IMR-90 (cell line): ENCODE data around the gene SRP14. TPM values are rescaled to one million over a fixed set of nuclear protein-coding genes. Genes with fewer than 3 reads are reported as not detected.

ENCODE experiments used
- ATAC-seq: fragments of 200-7000 bp; cut with Tn5 transposase; 2 replicates; pipeline ENCODE4 v1.9.1; 2020; ENCODE audit warnings: low read depth, mild to moderate bottlenecking, moderate library complexity
- BruUV-seq: library from RNA; stranded (reverse); fragments of 400-500 nt; replicated peaks from 2 replicates; lab custom pipeline; 2021; lab: Mats Ljungman, UMichigan
- CTCF ChIA-PET: fragments of 300-600 bp; formaldehyde crosslinking; extraction: SDS; loops from one replicate; lab custom pipeline; 2021; ENCODE audit warnings: antibody characterized with exemption; lab: Yijun Ruan, JAX
- POLR2A ChIA-PET: fragments of 300-600 bp; sonication (Branson Sonifier 250); formaldehyde crosslinking; loops from one replicate; lab custom pipeline; 2022; ENCODE audit warnings: antibody characterized with exemption; ENCODE audit not compliant: unreplicated experiment; lab: Charles Lee
- DNase-seq: peaks from one replicate; pipeline ENCODE4 v3.0.0; 2013
- H2AFZ ChIP-seq: replicated peaks from 2 replicates; pipeline ENCODE3; 2013; ENCODE audit warnings: low read length, mild to moderate bottlenecking; ENCODE audit not compliant: poor library complexity
- H2AK5ac ChIP-seq: 2 replicates; pipeline ENCODE4 v1.6.1; 2013; ENCODE audit warnings: low read depth, low read length, inconsistent platforms
- H2AK9ac ChIP-seq: replicated peaks from 2 replicates; pipeline ENCODE3; 2013; ENCODE audit warnings: mild to moderate bottlenecking, low read depth, low read length, moderate library complexity; ENCODE audit not compliant: poor library complexity
- H2BK120ac ChIP-seq: 2 replicates; pipeline ENCODE4 v1.6.1; 2013; ENCODE audit warnings: low read depth, low read length, inconsistent platforms
- H2BK15ac ChIP-seq: 3 replicates; pipeline ENCODE4 v1.6.1; 2013; ENCODE audit warnings: low read depth, low read length, inconsistent platforms
- H2BK20ac ChIP-seq: 2 replicates; pipeline ENCODE4 v1.6.1; 2013; ENCODE audit warnings: low read depth, mild to moderate bottlenecking, inconsistent platforms, low read length, moderate library complexity
- H2BK5ac ChIP-seq: 2 replicates; pipeline ENCODE4 v1.6.1; 2013; ENCODE audit warnings: mild to moderate bottlenecking, low read depth, low read length, inconsistent platforms; ENCODE audit not compliant: poor library complexity, severe bottlenecking
- H3K14ac ChIP-seq: replicated peaks from 2 replicates; pipeline ENCODE4 v1.6.1; 2013; ENCODE audit warnings: low read depth, low read length, inconsistent platforms
- H3K18ac ChIP-seq: 2 replicates; pipeline ENCODE4 v1.6.1; 2013; ENCODE audit warnings: low read depth, low read length, control low read depth
- H3K23ac ChIP-seq: 2 replicates; pipeline ENCODE4 v1.6.1; 2013; ENCODE audit warnings: low read depth, low read length, inconsistent platforms
- H3K27ac ChIP-seq: 2 replicates; pipeline ENCODE4 v1.5.1; 2013; ENCODE audit warnings: mild to moderate bottlenecking, control low read depth, low read length; ENCODE audit not compliant: insufficient read depth
- H3K27me3 ChIP-seq: 2 replicates; pipeline ENCODE4 v1.6.1; 2013; ENCODE audit warnings: low read length; ENCODE audit not compliant: control insufficient read depth, insufficient read depth
- H3K36me3 ChIP-seq: 2 replicates; pipeline ENCODE4 v1.6.1; 2013; ENCODE audit warnings: low read length, mixed read lengths; ENCODE audit not compliant: control insufficient read depth, insufficient read depth
- H3K4ac ChIP-seq: 2 replicates; pipeline ENCODE4 v1.6.1; 2013; ENCODE audit warnings: low read depth, low read length, inconsistent platforms
- H3K4me1 ChIP-seq: 2 replicates; pipeline ENCODE4 v1.6.1; 2013; ENCODE audit warnings: low read length, mixed read lengths; ENCODE audit not compliant: control insufficient read depth, insufficient read depth
- H3K4me2 ChIP-seq: 2 replicates; pipeline ENCODE4 v1.6.1; 2013; ENCODE audit warnings: low read depth, mild to moderate bottlenecking, control low read depth, low read length, moderate library complexity
- H3K4me3 ChIP-seq: 2 replicates; pipeline ENCODE4 v1.5.1; 2013; ENCODE audit warnings: low read depth, mild to moderate bottlenecking, control low read depth, low read length, moderate library complexity; ENCODE audit not compliant: insufficient read depth
- H3K56ac ChIP-seq: 2 replicates; pipeline ENCODE4 v1.6.1; 2013; ENCODE audit warnings: low read length, inconsistent platforms; ENCODE audit not compliant: insufficient read depth; ENCODE audit errors: extremely low read depth
- H3K79me1 ChIP-seq, 2 experiments: 2 replicates each; pipeline ENCODE4 v1.6.1; 2013; ENCODE audit warnings: low read length in 2 of 2, inconsistent platforms in 1 of 2, low read depth in 1 of 2
- H3K9ac ChIP-seq: 2 replicates; pipeline ENCODE4 v1.6.1; 2013; ENCODE audit warnings: low read depth, low read length, control low read depth
- H3K9me1 ChIP-seq: 2 replicates; pipeline ENCODE4 v1.6.1; 2013; ENCODE audit warnings: low read length, inconsistent platforms; ENCODE audit not compliant: insufficient read depth
- H3K9me3 ChIP-seq: 2 replicates; pipeline ENCODE4 v1.6.1; 2013; ENCODE audit warnings: low read length; ENCODE audit not compliant: control insufficient read depth, insufficient read depth
- H4K20me1 ChIP-seq: 2 replicates; pipeline ENCODE4 v1.6.1; 2013; ENCODE audit warnings: low read length, inconsistent platforms; ENCODE audit not compliant: insufficient read depth
- H4K5ac ChIP-seq: 2 replicates; pipeline ENCODE4 v1.6.1; 2013; ENCODE audit warnings: mild to moderate bottlenecking, low read depth, low read length, control low read depth
- H4K8ac ChIP-seq, 2 experiments: 2 replicates each; pipeline ENCODE4 v1.6.1; 2013; ENCODE audit warnings: low read depth in 2 of 2, low read length in 2 of 2, control low read depth in 1 of 2, inconsistent platforms in 1 of 2
- H4K91ac ChIP-seq: 2 replicates; pipeline ENCODE4 v1.6.1; 2013; ENCODE audit warnings: low read depth, low read length, inconsistent platforms; ENCODE audit not compliant: insufficient read depth
- BHLHE40 ChIP-seq: fragments of 150-350 bp; IDR thresholded peaks from 2 replicates; pipeline ENCODE4 v1.6.1; 2016; ENCODE audit warnings: mild to moderate bottlenecking, low read depth, low read length
- CEBPB ChIP-seq: IDR thresholded peaks from 2 replicates; pipeline ENCODE4 v1.6.1; 2012; ENCODE audit warnings: low read depth, low read length, improper control_type of control experiment
- CHD1 ChIP-seq: IDR thresholded peaks from 2 replicates; pipeline ENCODE4 v1.6.1; 2012; ENCODE audit warnings: low read depth, low read length, improper control_type of control experiment
- CTCF ChIP-seq: conservative IDR thresholded peaks from 2 replicates; pipeline ENCODE4 v1.5.1; 2012; ENCODE audit warnings: mild to moderate bottlenecking, low read depth, low read length, improper control_type of control experiment
- ELK1 ChIP-seq: fragments of 150-350 bp; IDR thresholded peaks from 2 replicates; pipeline ENCODE4 v1.6.1; 2016; ENCODE audit warnings: low read depth, mild to moderate bottlenecking, low read length, moderate library complexity, borderline replicate concordance
- FOS ChIP-seq: fragments of 150-350 bp; IDR thresholded peaks from 2 replicates; pipeline ENCODE4 v1.6.1; 2016; ENCODE audit warnings: low read depth, low read length
- MAFK ChIP-seq: IDR thresholded peaks from 2 replicates; pipeline ENCODE4 v1.6.1; 2012; ENCODE audit warnings: low read depth, low read length, improper control_type of control experiment
- MAZ ChIP-seq: IDR thresholded peaks from 2 replicates; pipeline ENCODE4 v1.6.1; 2012; ENCODE audit warnings: low read depth, mild to moderate bottlenecking, low read length, improper control_type of control experiment, moderate library complexity, borderline replicate concordance
- MXI1 ChIP-seq: IDR thresholded peaks from 2 replicates; pipeline ENCODE4 v1.6.1; 2012; ENCODE audit warnings: low read depth, mild to moderate bottlenecking, low read length, moderate library complexity, borderline replicate concordance
- NFE2L2 ChIP-seq: fragments of 150-350 bp; IDR thresholded peaks from 2 replicates; pipeline ENCODE4 v1.6.1; 2016; ENCODE audit warnings: low read depth, mild to moderate bottlenecking, low read length
- POLR2A ChIP-seq: IDR thresholded peaks from 2 replicates; pipeline ENCODE4 v1.6.1; 2012; ENCODE audit warnings: mild to moderate bottlenecking, low read depth, low read length
- RAD21 ChIP-seq: IDR thresholded peaks from 2 replicates; pipeline ENCODE4 v1.6.1; 2012; ENCODE audit warnings: low read length, improper control_type of control experiment
- RCOR1 ChIP-seq: IDR thresholded peaks from 2 replicates; pipeline ENCODE4 v1.6.1; 2012; ENCODE audit warnings: mild to moderate bottlenecking, low read length, improper control_type of control experiment; ENCODE audit not compliant: insufficient replicate concordance
- RFX5 ChIP-seq: IDR thresholded peaks from 2 replicates; pipeline ENCODE4 v1.8.0; 2012; ENCODE audit warnings: low read depth, mild to moderate bottlenecking, low read length, moderate library complexity
- SMC3 ChIP-seq: fragments of 150-350 bp; IDR thresholded peaks from 2 replicates; pipeline ENCODE4 v1.6.1; 2016; ENCODE audit warnings: low read depth, mild to moderate bottlenecking, antibody characterized with exemption, low read length, moderate library complexity
- WGBS, 2 experiments: methylation state at CpG; one replicate each; pipeline versions ENCODE4 v1.1.5 to v1.1.7; 2013; ENCODE audit warnings: missing lambda C conversion rate in 2 of 2; ENCODE audit not compliant: insufficient read length in 1 of 2; ENCODE audit errors: extremely low coverage in 2 of 2; 5-methylcytosine and 5-hydroxymethylcytosine counted together
- dilution Hi-C: fragments of 300-500 bp; cut with HindIII; formaldehyde crosslinking; loops from one replicate; pipeline ENCODE4 v1.14.3; 2018; ENCODE audit warnings: low sequenced_read_pairs; ENCODE audit not compliant: unreplicated experiment
- in situ Hi-C: fragments of 300-500 bp; cut with MboI; formaldehyde crosslinking; loops from 3 replicates; pipeline ENCODE4 v1.14.3; 2019; ENCODE audit warnings: low sequenced_read_pairs, inconsistent platforms, mixed read lengths
- intact Hi-C: fragments of 100-400 bp; cut with micrococcal nuclease; formaldehyde crosslinking; loops from 2 replicates; pipeline ENCODE4 v1.10.0; 2022
- polyA plus RNA-seq, 3 experiments: library from polyadenylated mRNA; depleted of rRNA; stranded (reverse); fragments of >200 nt; gene quantifications; 2 replicates each; pipeline ENCODE4 v1.2.3, GENCODE V29; 2012; ENCODE audit warnings: low replicate concordance in 1 of 3
- total RNA-seq: library from RNA; depleted of rRNA; stranded (reverse); fragments of >200 nt; gene quantifications from 2 replicates; pipeline ENCODE4 v1.2.3, GENCODE V29; 2012

SRP14 gene
- total and polyA plus RNA-seq, 2 of the 4 experiments (the other 2 are of a cell fraction) = 106 to 295 TPM

- Histone ChIP-seq H3K36me3 (no peaks in the 10 kb centered on the region), H3K18ac (peak overlapping the region; percentile 90), H3K23ac (peak overlapping the region; percentile 40), H3K4ac (peak overlapping the region; percentile 84), H3K14ac (peak overlapping the region; percentile 28), H2BK120ac (peak overlapping the region; percentile 83), H3K79me1 (no peaks in the 10 kb centered on the region), H3K4me1 (peaks cover 14% of the 10 kb centered on the region), H3K27ac (peak overlapping the region; percentile 55), H2BK20ac (peak overlapping the region; percentile 34; the same call in 1 of the 2 replicates), H3K9me1 (peaks cover 8% of the 10 kb centered on the region), H4K20me1 (no peaks in the 10 kb centered on the region), H4K5ac (peak overlapping the region; percentile 98), H2AK9ac (peak overlapping the region; percentile 88), H4K91ac (peak overlapping the region; percentile 60), H2AK5ac (peak overlapping the region; percentile 65), H2AFZ (peak overlapping the region; percentile 95), H3K9me3 (no peaks in the 10 kb centered on the region), H3K4me2 (no peak overlapping the region), H4K8ac (peak overlapping the region; percentile 91 to 97; a peak in 3 of 4 replicates), H2BK5ac (peak overlapping the region; percentile 19), H3K27me3 (no peaks in the 10 kb centered on the region), H3K56ac (no peak overlapping the region), H2BK15ac (peak overlapping the region; percentile 64; the same call in 1 of the 3 replicates), H3K9ac (no peak overlapping the region; the same call in 1 of the 2 replicates), H3K4me3 (no peak overlapping the region)
- in situ Hi-C loops = no loop called here
- dilution Hi-C loops = no loop called here
- 34% methylated on average over 12 of the region's 32 CpGs; no CpG with 5 or more reads in 1 of the 2 experiments for WGBS, 2 experiments
- BruUV-seq = no TSS peak
- intact Hi-C loops = loop anchor here (1.0 kb wide), 1 partner anchor 10 kb away; no protein-coding TSS in a partner anchor
- POLR2A ChIA-PET = no interaction called here
- DNase-seq = no peak
- ATAC-seq = peak; percentile 62
- CTCF ChIA-PET = interaction anchor here (0.6 kb wide), 1 partner anchor 210 kb away, joined by 3 read pairs; no protein-coding TSS in a partner anchor
- no peak for TF ChIP-seq MXI1
- no peak for TF ChIP-seq CTCF
- no peak for TF ChIP-seq ELK1
- TF ChIP-seq NFE2L2 = no peak
- no peak for TF ChIP-seq POLR2A
- no peak for TF ChIP-seq MAZ
- no peak for TF ChIP-seq RAD21
- no peak for TF ChIP-seq RFX5
- TF ChIP-seq SMC3 = no peak
- no peak for TF ChIP-seq FOS
- no peak for TF ChIP-seq CHD1
- no peak for TF ChIP-seq MAFK
- no peak for TF ChIP-seq CEBPB
- TF ChIP-seq RCOR1 = no peak
- no peak for TF ChIP-seq BHLHE40
These were observed 30.5 kb upstream of the SRP14 start for GRCh38 chr15:40069178-40070165.
